ENCODE data around the gene FAF2.

DNA sequence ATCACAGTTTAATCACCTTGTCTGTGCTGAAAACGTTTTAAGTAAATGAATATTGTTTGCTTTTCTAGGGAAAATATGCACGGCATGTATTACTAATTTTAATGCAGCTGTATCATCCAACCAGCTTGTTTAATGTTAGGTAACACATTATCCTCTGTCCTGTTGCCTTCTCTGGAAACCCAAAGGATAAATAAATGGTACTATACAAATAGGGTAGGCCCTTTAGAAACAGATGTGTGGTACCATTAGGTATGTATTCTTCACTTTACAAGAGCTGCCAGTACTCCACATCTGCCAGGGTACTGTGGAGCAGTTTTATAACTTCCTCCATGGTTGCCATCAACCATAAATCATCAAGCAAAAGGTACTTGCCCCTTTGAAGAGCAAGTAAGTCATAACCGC, 42.9 kb downstream of the FAF2 start:
- TF ChIP-seq, protein P1, sequence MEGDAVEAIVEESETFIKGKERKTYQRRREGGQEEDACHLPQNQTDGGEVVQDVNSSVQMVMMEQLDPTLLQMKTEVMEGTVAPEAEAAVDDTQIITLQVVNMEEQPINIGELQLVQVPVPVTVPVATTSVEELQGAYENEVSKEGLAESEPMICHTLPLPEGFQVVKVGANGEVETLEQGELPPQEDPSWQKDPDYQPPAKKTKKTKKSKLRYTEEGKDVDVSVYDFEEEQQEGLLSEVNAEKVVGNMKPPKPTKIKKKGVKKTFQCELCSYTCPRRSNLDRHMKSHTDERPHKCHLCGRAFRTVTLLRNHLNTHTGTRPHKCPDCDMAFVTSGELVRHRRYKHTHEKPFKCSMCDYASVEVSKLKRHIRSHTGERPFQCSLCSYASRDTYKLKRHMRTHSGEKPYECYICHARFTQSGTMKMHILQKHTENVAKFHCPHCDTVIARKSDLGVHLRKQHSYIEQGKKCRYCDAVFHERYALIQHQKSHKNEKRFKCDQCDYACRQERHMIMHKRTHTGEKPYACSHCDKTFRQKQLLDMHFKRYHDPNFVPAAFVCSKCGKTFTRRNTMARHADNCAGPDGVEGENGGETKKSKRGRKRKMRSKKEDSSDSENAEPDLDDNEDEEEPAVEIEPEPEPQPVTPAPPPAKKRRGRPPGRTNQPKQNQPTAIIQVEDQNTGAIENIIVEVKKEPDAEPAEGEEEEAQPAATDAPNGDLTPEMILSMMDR (conservative IDR thresholded peaks at IDR 0.05), result no peak
- no peak for TF ChIP-seq EZH2 (IDR thresholded peaks at IDR 0.05; ENCODE audit: low read depth)
